B cell (primary cell): ENCODE results near the gene DUSP11. TPM values are rescaled to one million over a fixed set of nuclear protein-coding genes. Genes with fewer than 3 reads are reported as not detected.

Experiments
- ATAC-seq: fragments of 200-7000 bp; cut with Tn5 transposase; one replicate; pipeline ENCODE4 v1.10.0; 2021; ENCODE audit warnings: low read depth, mild to moderate bottlenecking, moderate number of reproducible peaks, moderate library complexity
- CTCF ChIA-PET: fragments of 350-600 bp; sonication (Branson Sonifier 250); formaldehyde crosslinking; loops from one replicate; lab custom pipeline; 2021; ENCODE audit warnings: antibody characterized with exemption, inconsistent platforms; lab: Charles Lee
- POLR2A ChIA-PET: fragments of 350-600 bp; sonication (Branson Sonifier 250); formaldehyde crosslinking; loops from one replicate; lab custom pipeline; 2021; ENCODE audit warnings: antibody characterized with exemption; lab: Charles Lee
- DNase-seq: peaks from one replicate; pipeline ENCODE4 v3.0.0; 2013
- H2AFZ ChIP-seq: 2 replicates; pipeline ENCODE4 v1.6.1; 2012; ENCODE audit warnings: mild to moderate bottlenecking, low read depth, low read length; ENCODE audit not compliant: insufficient read depth, poor library complexity, severe bottlenecking
- H3K27ac ChIP-seq, 2 donors: 1 replicate in 1 of 2; 2 replicates in 1 of 2; pipeline ENCODE4 v1.5.1; 2012 to 2013; ENCODE audit warnings: low read length in 2 of 2, mild to moderate bottlenecking in 2 of 2, moderate library complexity in 1 of 2
- H3K27me3 ChIP-seq, 4 experiments: fragments of 200-600 bp in 1 of 4; sonication (generic) in 1 of 4; replicated peaks in 1 of 4; 1 replicate in 2 of 4; 2 replicates in 2 of 4; pipeline versions ENCODE4 v1.6.1 to v1.7.0; 2013 to 2016; ENCODE audit warnings: low read length in 3 of 4, mild to moderate bottlenecking in 2 of 4, mixed read lengths in 1 of 4, moderate library complexity in 1 of 4; ENCODE audit not compliant: insufficient read depth in 4 of 4, control insufficient read depth in 3 of 4; ENCODE audit errors: control extremely low read depth in 1 of 4
- H3K36me3 ChIP-seq, 2 experiments: replicated peaks in 1 of 2; 1 replicate in 1 of 2; 2 replicates in 1 of 2; pipeline versions ENCODE4 v1.6.1 to v1.7.1; 2013; ENCODE audit warnings: low read length in 1 of 2; ENCODE audit not compliant: insufficient read depth in 2 of 2, control insufficient read depth in 1 of 2; ENCODE audit errors: control extremely low read depth in 1 of 2, extremely low read depth in 1 of 2
- H3K4me1 ChIP-seq, 2 donors: fragments of 200-600 bp in 1 of 2; sonication (generic) in 1 of 2; 1 replicate in 1 of 2; 2 replicates in 1 of 2; pipeline versions ENCODE4 v1.5.1 to v1.6.1; 2013 to 2017; ENCODE audit warnings: low read length in 2 of 2; ENCODE audit not compliant: control insufficient read depth in 2 of 2, insufficient read depth in 2 of 2
- H3K4me2 ChIP-seq: replicated peaks from 2 replicates; pipeline ENCODE3; 2012; ENCODE audit warnings: mild to moderate bottlenecking, low read depth, low read length; ENCODE audit not compliant: poor library complexity, severe bottlenecking
- H3K4me3 ChIP-seq, 5 experiments: fragments of 200-600 bp in 1 of 5; sonication (generic) in 1 of 5; 1 replicate in 3 of 5; 2 replicates in 2 of 5; pipeline versions ENCODE4 v1.5.1 to v1.7.0; 2011 to 2016; ENCODE audit warnings: low read length in 4 of 5, mild to moderate bottlenecking in 4 of 5, low read depth in 2 of 5, control low read depth in 1 of 5, moderate library complexity in 1 of 5; ENCODE audit not compliant: insufficient read depth in 1 of 5; ENCODE audit errors: control extremely low read depth in 1 of 5, extremely low read depth in 1 of 5
- H3K79me2 ChIP-seq: fragments of 200-600 bp; sonication (generic); one replicate; pipeline ENCODE4 v1.6.0; 2016; ENCODE audit warnings: low read length; ENCODE audit not compliant: control insufficient read depth, insufficient read depth
- H3K9ac ChIP-seq: fragments of 200-600 bp; sonication (generic); 2 replicates; pipeline ENCODE4 v1.6.1; 2017; ENCODE audit warnings: mild to moderate bottlenecking, low read length, moderate library complexity
- H3K9me3 ChIP-seq, 3 donors: one replicate each; pipeline versions ENCODE4 v1.6.1 to v1.7.1; 2013; ENCODE audit warnings: low read length in 2 of 3; ENCODE audit not compliant: control insufficient read depth in 2 of 3, insufficient read depth in 1 of 3; ENCODE audit errors: control extremely low read depth in 1 of 3
- H4K20me1 ChIP-seq: 2 replicates; pipeline ENCODE4 v1.6.0; 2012; ENCODE audit warnings: mild to moderate bottlenecking, low read length; ENCODE audit not compliant: insufficient read depth, control insufficient read depth, poor library complexity, severe bottlenecking
- H3K27ac Mint-ChIP-seq: one replicate; pipeline ENCODE4 v1.8.0; 2021; ENCODE audit warnings: mixed read lengths
- H3K27me3 Mint-ChIP-seq: one replicate; pipeline ENCODE4 v1.8.0; 2021; ENCODE audit warnings: mixed read lengths
- H3K4me1 Mint-ChIP-seq: one replicate; pipeline ENCODE4 v1.8.0; 2021; ENCODE audit warnings: mixed read lengths
- H3K4me3 Mint-ChIP-seq: one replicate; pipeline ENCODE4 v1.8.0; 2021; ENCODE audit warnings: mixed read lengths
- H3K9me3 Mint-ChIP-seq: one replicate; pipeline ENCODE4 v1.8.0; 2022; ENCODE audit warnings: mixed read lengths; ENCODE audit not compliant: insufficient read depth
- EZH2 ChIP-seq: IDR thresholded peaks from 2 replicates; pipeline ENCODE4 v1.6.1; 2012; ENCODE audit warnings: borderline replicate concordance, low read depth, mild to moderate bottlenecking, moderate library complexity, low read length; ENCODE audit not compliant: insufficient read depth, poor library complexity, severe bottlenecking
- WGBS: methylation state at CpG from one replicate; pipeline ENCODE4 v1.1.5; 2013; ENCODE audit warnings: missing lambda C conversion rate; ENCODE audit not compliant: insufficient coverage; 5-methylcytosine and 5-hydroxymethylcytosine counted together
- intact Hi-C: fragments of 100-400 bp; cut with micrococcal nuclease; formaldehyde crosslinking; loops from one replicate; pipeline ENCODE4 v1.10.0; 2022
- polyA plus RNA-seq: library from polyadenylated mRNA; depleted of rRNA; stranded (reverse); fragments of >200 nt; gene quantifications from 2 replicates; pipeline ENCODE4 v1.2.3, GENCODE V29; 2012
- total RNA-seq, 2 donors: library from RNA; stranded (reverse); fragments of 120-200 nt in 1 of 2; gene quantifications; 1 replicate in 1 of 2; 2 replicates in 1 of 2; pipeline versions ENCODE4 v1.2.3 to v1.2.4, GENCODE V29; 2013 to 2022
- TF ChIP-seq, protein P1 (sequence below): fragments of 200-600 bp; IDR thresholded peaks from one replicate; pipeline ENCODE4 v1.8.0; 2022; ENCODE audit warnings: antibody characterized with exemption, mild to moderate bottlenecking

The DUSP11 gene
- total and polyA plus RNA-seq, 2 donors (not counting 1 experiment from before 2014, with no cell fraction given): 16.0 to 42.2 TPM

DNA sequence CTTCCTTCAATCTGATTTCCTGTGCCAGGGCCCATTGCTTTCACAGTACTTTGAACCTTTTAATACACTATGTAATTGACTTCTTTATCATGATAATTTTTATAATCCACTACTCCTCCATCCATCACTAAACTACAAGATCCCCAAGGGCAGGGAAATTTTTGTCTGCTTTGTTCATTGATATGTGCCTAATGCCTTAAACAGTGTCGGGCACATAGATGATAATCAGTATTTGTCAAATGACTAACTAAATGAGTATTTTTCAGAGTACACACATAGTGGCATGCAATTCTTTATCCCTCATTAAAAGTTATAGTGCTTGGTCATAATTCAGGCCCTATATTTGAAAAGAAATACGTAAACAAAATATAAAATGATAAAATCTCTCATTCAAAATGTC, 43.5 kb upstream of the DUSP11 start:
- intact Hi-C loops: no loop called here
- ATAC-seq: no peak
- no peaks in the 10 kb centered on the region for H3K36me3 ChIP-seq
- no peak overlapping the region for H3K27ac ChIP-seq
- Mint-ChIP-seq H3K27ac (no peak overlapping the region), H3K9me3 (no peaks in the 10 kb centered on the region), H3K27me3 (no peaks in the 10 kb centered on the region), H3K4me3 (no peak overlapping the region), H3K4me1 (peaks cover 19% of the 10 kb centered on the region)
- ChIA-PET CTCF (interaction anchor here (0.7 to 9.1 kb wide), 30 partner anchors 10 to 767 kb away, joined by 3 to 191 read pairs (median 5); partner anchors contain the start of genes BOLA3 and INO80B), POLR2A (interaction anchor here (1.1 kb wide), 1 partner anchor 355 kb away, joined by 3 read pairs; no protein-coding TSS in a partner anchor)
- no peaks in the 10 kb centered on the region for H3K9me3 ChIP-seq
- H2AFZ ChIP-seq: no peak overlapping the region
- peaks cover 20% of the 10 kb centered on the region for H3K79me2 ChIP-seq
- H3K4me1 ChIP-seq: peaks cover 9 to 12% of the 10 kb centered on the region in 2 donors
- WGBS: no CpG with 5 or more reads among the region's 2 CpGs
- no peak overlapping the region for H3K4me2 ChIP-seq
- no peak for DNase-seq
- H3K4me3 ChIP-seq: no peak overlapping the region
- H4K20me1 ChIP-seq: no peaks in the 10 kb centered on the region
- no peaks in the 10 kb centered on the region for H3K27me3 ChIP-seq
- H3K9ac ChIP-seq: no peak overlapping the region
- no peak for TF ChIP-seq EZH2
- TF ChIP-seq, protein P1, sequence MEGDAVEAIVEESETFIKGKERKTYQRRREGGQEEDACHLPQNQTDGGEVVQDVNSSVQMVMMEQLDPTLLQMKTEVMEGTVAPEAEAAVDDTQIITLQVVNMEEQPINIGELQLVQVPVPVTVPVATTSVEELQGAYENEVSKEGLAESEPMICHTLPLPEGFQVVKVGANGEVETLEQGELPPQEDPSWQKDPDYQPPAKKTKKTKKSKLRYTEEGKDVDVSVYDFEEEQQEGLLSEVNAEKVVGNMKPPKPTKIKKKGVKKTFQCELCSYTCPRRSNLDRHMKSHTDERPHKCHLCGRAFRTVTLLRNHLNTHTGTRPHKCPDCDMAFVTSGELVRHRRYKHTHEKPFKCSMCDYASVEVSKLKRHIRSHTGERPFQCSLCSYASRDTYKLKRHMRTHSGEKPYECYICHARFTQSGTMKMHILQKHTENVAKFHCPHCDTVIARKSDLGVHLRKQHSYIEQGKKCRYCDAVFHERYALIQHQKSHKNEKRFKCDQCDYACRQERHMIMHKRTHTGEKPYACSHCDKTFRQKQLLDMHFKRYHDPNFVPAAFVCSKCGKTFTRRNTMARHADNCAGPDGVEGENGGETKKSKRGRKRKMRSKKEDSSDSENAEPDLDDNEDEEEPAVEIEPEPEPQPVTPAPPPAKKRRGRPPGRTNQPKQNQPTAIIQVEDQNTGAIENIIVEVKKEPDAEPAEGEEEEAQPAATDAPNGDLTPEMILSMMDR: no peak

DNA sequence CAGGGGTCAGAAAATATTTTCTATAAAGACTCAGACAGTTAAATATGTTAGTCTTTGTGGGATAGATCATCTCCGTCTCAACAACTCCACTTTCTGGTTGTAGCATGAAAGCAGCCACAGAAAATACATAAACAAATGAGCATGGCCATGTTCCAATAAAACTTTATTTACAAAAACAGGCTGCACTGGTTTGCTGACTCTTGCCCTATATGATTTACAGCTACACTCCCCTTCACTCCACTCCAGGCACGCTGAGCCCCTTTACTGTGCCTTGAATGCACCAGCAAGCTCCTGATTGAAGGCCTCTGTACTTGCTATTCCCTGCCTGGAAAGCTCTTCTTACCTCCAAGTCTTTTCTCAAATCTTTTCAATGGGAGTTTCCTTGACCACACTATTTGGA, 43.1 kb upstream of the DUSP11 start:
- H3K4me3 Mint-ChIP-seq: no peak overlapping the region
- H3K27me3 Mint-ChIP-seq: no peaks in the 10 kb centered on the region
- Histone ChIP-seq H3K4me2 (no peak overlapping the region), H3K4me3 (no peak overlapping the region), H3K27me3 (no peaks in the 10 kb centered on the region), H4K20me1 (no peaks in the 10 kb centered on the region), H3K9me3 (no peaks in the 10 kb centered on the region), H3K27ac (no peak overlapping the region), H3K9ac (no peak overlapping the region), H3K4me1 (peaks cover 5 to 8% of the 10 kb centered on the region in 2 donors), H2AFZ (no peak overlapping the region), H3K79me2 (peaks cover 20% of the 10 kb centered on the region), H3K36me3 (no peaks in the 10 kb centered on the region)
- no peaks in the 10 kb centered on the region for H3K9me3 Mint-ChIP-seq
- POLR2A ChIA-PET: no interaction called here
- CTCF ChIA-PET: interaction anchor here (0.6 to 9.1 kb wide), 11 partner anchors 10 to 765 kb away, joined by 3 to 191 read pairs (median 6); partner anchors contain the start of genes BOLA3 and MOB1A
- no peak for ATAC-seq
- no peak overlapping the region for H3K27ac Mint-ChIP-seq
- 67% methylated on average over 1 of the region's 2 CpGs for WGBS
- intact Hi-C loops: no loop called here
- no peak for DNase-seq
- TF ChIP-seq EZH2: no peak
- TF ChIP-seq, protein P1: no peak
- H3K4me1 Mint-ChIP-seq: peaks cover 19% of the 10 kb centered on the region
